ENCODE measurements around the gene SRP9.
"Not testable (repeated sequence)": the region's sequence is repeated elsewhere in the genome, so short reads cannot be mapped to it uniquely, and the experiment has no call there.

The SRP9 gene

DNA sequence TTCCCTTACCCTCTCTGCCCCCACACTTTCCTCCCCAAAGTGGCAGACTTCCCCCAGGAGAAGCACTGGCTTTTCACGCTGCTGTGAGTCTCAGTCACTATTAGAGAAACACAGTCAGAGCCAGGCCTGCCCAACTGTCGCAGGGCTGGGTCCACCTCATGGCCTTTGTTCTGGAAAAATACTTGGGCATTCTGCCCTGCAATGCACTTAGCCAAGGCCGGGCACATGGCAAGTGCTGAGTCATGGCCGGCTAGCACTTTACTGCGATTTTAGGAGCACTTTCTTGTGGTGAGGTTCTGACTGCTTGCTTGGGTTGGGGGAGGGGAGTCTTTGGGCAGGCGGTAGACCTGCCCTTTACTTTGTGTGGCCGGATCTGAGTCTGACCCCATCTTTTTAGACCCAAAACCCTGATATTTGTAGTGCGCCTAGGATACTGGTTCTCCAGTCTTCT lies 40.0 kb downstream of the SRP9 start:
- DNase-seq: no peak

- no peak for DNase-seq
These were observed 40.6 kb downstream of the SRP9 start for GRCh38 chr1:225818229-225818628.

GRCh38 chr1:225819346-225820192 lies 41.9 kb downstream of the SRP9 start:
- DNase-seq: no peak

DNA sequence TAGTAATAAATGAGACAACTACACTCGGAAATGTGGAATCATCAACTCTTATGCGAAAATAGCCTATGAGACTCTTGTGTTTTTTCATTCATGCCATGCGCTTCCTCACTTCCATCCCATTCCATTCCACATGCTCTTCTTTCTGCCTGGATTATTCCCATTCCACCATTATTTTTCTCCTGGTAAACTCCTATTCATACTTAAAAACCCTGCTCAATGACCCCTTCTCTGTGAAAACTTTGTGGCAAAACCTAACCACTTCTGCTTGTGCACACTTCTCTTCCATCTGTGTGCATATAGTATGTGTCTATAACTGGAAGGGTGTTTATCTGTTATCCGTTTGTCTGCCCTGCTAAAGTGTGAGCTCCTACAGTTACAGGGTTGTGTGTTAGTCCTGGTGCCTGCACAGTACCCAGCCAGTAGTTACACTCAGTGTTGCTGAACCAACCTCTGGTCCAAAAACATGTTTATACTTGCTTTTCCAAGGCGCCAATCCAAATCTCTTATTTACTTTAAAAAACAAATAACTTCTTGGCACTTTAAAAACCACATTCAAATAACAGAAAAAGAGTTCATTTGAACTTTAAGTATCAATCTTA lies 43.0 kb downstream of the SRP9 start:
- no peak for DNase-seq

DNA sequence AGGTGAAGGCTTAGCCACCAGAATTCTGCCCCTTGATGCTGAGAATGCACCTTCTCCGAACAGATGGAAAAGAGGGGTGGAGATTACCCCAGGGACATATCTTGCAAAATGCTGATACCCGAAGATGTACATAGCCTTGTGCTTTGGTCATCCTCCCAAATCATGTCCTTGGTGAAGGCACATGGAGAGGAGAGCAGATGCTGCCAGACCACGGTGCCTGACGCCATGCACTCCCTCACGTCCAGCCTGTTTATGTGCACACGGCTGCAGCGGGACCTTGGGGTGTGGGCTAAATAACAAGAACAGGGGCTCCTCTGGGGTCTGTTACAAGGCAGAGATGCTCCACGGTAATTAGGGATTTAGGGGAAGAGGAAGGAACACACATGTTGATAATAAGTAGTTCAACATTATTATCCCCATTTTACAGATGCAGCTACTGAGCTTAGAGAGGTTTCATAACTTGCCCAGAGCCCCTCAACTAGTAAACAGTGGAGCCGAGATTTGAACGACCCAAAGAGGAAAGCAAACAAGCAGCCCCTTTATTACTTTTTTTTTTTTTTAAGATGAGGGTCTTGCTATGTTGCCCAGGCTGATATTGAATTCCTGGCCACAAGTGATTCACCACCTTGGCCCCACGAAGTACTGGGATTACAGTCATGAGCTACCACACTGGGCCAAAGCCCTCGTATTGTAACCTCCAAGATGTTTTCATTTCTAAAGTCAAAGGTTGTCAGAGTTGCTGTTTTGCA lies 45.2 kb downstream of the SRP9 start:
- no peak for DNase-seq

- no peak for DNase-seq
These were observed 46.2 kb downstream of the SRP9 start for GRCh38 chr1:225823811-225824261.

DNA sequence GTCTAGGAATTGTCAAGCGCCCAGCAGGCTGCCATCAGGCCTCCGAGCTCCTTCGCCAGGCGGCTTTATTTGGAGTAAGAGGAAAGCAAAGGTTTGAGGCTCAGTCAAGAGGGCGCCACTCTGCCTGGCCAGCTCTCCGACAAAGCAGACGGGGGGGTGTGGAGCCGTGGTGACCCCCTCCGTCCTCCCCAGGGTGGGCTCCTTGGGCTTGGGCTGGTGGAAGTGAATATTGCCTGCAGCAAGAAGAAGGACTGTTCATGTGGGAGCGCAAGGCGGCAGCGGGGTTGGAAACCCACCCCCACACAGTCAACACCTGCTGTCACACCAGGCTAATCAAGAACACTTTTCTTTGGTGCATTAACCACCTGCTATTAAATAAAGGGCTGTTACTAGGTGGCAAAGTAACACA lies 46.9 kb downstream of the SRP9 start:
- no peak for DNase-seq

- no peak for DNase-seq
These were observed 47.5 kb downstream of the SRP9 start for GRCh38 chr1:225825078-225825477.

GRCh38 chr1:225825607-225826007 lies 48.0 kb downstream of the SRP9 start:
- no peak for DNase-seq

GRCh38 chr1:225827076-225827475 lies 49.5 kb downstream of the SRP9 start:
- DNase-seq: no peak

DNA sequence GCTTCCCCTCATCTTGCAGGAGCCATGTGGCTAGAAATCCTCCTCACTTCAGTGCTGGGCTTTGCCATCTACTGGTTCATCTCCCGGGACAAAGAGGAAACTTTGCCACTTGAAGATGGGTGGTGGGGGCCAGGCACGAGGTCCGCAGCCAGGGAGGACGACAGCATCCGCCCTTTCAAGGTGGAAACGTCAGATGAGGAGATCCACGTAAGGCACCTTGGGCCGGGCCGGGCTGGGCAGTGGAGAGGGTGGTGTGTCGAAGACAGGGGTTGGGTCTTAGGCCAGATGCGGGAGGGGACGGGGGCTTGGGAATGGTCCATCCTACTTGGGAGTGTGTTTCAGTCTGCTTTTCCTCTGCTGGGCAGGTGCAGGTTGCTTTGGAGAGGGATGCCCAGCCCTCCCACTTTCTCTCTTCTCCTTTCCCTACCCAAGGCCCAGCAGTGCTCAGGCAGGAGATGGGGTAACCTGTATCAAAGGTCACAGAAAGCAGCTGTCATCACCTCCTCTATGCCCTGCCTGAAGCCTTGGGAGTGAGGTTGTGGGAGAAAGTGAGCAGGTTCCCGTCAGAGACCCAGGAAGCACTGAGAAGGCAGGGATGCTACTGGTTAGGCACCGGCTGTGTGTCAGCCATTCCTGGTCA lies 51.2 kb downstream of the SRP9 start:
- no peak for DNase-seq

- DNase-seq: no peak
These were observed 53.2 kb downstream of the SRP9 start for GRCh38 chr1:225830841-225831240.

- DNase-seq: no peak
These were observed 57.0 kb downstream of the SRP9 start for GRCh38 chr1:225834417-225835329.

DNA sequence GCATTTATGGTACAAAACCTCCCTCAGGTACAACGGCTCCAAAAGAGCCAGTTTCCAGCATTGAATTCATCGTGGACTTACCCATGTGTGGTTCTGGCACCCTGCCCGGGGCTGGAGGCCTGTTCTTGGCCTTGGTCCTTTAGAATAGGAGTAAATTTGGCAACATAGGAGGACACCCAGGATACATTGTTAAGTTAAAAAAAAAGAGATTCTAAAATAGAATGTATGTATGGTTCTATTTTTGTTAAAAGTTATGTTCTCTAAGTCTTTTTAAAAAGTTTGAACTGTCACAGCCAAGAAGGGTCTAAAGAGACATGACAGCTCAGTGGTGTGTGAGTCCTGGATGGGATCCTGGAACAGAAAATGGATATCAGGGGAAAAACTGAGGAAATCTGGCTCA lies 58.2 kb downstream of the SRP9 start:
- DNase-seq: no peak

GRCh38 chr1:225836296-225836695 lies 58.7 kb downstream of the SRP9 start:
- DNase-seq: not testable (repeated sequence)

DNA sequence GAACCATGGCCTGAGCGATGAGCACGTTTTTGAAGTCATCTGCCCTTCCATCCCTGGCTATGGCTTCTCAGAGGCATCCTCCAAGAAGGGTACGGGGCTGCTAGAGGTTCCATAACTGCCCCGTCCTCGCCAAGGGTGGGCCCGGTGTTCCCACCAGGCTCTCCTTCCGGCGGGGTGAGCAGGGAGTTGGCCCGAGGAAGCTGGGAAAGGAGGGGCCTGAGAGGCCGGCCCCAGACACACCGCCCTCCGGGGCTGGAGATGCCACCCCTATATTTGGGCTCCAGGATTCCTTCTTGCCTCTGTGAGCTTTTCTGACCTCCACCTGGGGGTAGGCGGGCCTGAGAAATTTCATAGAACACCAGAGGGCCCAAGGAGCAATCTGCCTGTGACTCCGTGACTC lies 61.2 kb downstream of the SRP9 start:
- no peak for DNase-seq

Measured in AML-193 (cell line).